GM18951 (cell line): Measurements from ENCODE around the gene ALKBH1.

ENCODE experiments used
- POLR2A ChIP-seq: IDR thresholded peaks from 4 replicates; pipeline ENCODE4 v1.6.1; 2011; ENCODE audit warnings: mild to moderate bottlenecking; ENCODE audit not compliant: insufficient read length, insufficient read depth; ENCODE audit errors: extremely low read depth
- in situ Hi-C: fragments of 300-500 bp; cut with MboI; formaldehyde crosslinking; loops from one replicate; pipeline ENCODE4 v1.12.0; 2022; ENCODE audit warnings: low sequenced_read_pairs, mixed read lengths, inconsistent platforms; ENCODE audit not compliant: unreplicated experiment

ALKBH1 gene

DNA sequence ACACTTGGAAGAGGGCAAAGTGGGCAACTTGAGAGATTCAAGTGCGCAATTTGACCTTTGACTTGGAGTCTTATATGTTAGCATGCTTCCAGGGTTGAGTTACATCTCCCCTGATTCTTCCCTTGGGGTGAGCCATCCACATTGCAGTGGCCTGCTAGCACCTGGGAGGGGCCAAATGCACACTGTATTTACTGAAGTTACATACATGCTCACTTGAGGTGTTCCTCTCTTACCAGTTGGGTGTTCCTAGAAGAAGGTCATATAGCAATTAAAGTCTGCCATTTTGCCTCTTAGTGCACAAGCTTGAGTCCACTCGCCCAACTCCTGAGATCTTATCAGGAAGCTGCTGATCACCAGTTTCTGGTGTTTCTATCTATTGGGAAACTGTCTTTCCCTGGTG, 77.7 kb downstream of the ALKBH1 start:
- in situ Hi-C loops, result no loop called here
- TF ChIP-seq POLR2A, result no peak

DNA sequence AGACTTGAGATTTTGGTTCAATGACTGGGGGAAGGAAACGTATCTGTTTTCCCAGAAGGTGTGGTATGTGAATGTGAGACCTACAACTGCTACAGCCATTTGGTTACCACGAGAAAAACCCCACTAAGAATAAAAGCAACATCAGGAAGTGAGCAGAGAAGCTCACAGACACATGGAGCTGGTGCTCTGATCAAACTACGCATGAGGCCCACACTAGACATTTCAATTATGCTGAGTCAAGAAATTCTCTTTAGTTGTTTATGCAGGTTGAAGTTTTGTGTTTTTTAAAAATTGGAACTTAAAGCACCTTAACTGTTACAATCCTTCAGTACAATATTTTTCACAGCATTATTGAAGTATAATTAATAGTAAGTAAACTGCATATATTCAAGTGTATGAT, 82.5 kb downstream of the ALKBH1 start:
- TF ChIP-seq POLR2A, result no peak
- in situ Hi-C loops, result no loop called here

DNA sequence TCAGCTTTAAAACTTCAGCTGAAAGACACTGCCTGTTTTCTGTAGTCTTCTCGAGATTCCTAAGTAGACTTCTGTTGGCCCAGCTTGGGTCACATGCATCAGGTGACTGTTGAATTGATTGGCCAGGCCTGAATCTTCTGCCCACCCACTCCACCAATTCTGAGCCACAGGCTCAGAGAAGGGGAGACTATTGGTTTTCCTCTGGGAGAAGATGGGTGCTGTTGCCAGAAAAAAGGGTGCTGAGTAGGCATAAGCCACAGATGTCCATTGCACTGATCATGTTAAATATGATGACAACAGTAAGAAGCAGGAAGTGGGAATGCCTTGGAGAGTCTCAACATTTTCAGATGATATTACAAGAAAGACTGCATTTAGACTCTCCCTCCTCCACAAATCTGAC, 84.6 kb downstream of the ALKBH1 start:
- TF ChIP-seq POLR2A, result no peak
- in situ Hi-C loops, result no loop called here
